Activated T-cell treated with anti-CD3 and anti-CD28 coated beads, Interleukin-2, amount 50 U/mL, for 48 hours (primary cell): ENCODE results near the gene SNX9.

Source experiments
- DNase-seq, 2 experiments: peaks; one replicate each; pipeline ENCODE4 v3.0.0-alpha.2; 2020

The SNX9 gene

GRCh38 chr6:157804448-157805327 is 18.4 kb upstream of the SNX9 start:
- DNase-seq: peak in 1 of 2 experiments; percentile 55

DNA sequence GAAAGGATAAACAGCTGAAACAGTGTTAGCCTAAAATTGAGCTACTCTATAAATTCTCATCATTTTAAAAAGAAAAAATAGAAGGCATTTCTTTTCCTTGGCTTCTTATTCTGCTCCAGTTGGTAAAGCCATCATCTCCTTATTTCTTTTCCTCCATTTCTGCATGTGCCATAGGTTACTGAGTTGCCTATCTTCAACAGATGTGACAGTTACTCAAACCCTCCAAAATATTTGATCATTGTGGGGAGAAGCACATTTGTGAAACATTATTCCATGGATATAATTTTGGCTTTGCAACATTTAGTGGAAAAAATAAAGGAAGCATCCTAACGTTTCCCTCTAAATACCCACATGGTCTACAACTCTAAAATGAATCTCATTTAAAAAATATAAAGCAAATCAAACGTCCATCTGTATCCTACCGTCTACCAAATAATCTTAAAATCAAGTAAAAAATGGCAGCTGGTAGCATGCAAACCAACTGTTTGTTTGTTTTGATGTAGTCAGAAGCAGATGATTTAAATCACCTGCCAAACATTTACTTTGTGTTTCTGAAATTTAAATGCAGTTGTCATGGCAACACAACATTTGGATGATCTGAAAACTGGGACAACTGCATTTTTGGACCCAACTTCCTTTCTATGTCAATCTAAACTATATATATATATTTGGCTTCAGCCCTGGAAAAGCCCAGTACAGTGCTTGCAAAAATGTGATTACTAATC is 16.8 kb upstream of the SNX9 start:
- DNase-seq: no peak

- no peak for DNase-seq
These were observed 16.2 kb upstream of the SNX9 start for GRCh38 chr6:157806856-157807215.

DNA sequence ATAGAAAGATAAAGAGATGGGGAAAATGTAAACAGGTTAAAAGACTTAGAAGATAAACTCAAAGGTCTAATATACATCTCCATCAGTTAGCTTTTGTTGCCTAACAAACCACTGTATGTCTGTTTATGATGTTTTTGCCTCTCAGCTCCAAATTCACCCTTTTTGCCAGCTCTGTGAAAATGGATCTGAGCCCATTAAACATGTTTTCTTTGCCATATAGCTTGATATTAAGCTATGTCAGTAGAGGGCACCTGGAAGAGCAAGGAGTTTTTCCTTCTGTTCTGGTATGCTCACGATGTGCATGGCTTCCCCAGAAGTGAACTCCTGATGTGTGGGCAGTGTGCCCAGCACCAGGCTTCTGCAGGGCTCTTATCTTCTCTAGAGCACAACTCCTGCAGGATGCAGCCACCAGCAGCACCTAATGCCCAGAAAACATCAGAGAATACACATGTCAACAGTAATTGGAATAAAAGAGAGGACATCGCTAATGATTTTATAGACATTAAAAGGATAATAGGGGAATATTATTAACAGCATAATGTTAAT is 14.6 kb upstream of the SNX9 start:
- DNase-seq: no peak

DNA sequence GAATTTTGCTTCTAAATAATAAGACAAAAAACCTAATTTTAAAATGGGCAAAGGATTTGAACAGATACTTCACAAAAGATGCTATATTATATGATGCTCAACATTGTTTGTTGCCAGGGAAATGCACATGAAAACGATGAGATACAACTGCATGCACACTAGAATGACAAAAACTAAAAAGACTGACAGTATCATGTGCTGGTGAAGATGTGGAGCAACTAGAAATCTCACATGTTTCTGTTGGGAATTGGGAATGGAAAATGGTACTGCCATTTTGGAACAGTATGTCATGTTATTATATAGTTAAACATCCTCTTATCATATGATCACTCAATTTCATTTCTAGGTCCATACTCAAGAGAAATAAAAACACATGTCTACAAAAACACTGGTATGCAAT is 13.4 kb upstream of the SNX9 start:
- no peak for DNase-seq

DNA sequence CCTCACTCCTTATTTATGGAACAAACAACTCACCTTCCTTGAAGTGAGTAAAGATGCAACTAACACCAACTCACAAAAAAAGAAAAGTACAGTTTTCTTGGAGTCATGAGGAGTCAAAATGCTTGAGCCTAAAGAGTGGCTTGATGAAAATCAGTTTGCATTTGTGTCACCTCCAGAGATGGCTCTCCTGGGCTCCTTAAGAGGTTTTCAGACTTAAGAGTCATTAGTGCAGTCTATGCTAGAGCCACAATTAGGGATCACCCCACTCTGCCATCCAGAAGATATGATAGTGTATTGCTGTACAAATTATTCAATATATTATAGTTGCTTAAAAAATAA is 11.9 kb upstream of the SNX9 start:
- DNase-seq: no peak

DNA sequence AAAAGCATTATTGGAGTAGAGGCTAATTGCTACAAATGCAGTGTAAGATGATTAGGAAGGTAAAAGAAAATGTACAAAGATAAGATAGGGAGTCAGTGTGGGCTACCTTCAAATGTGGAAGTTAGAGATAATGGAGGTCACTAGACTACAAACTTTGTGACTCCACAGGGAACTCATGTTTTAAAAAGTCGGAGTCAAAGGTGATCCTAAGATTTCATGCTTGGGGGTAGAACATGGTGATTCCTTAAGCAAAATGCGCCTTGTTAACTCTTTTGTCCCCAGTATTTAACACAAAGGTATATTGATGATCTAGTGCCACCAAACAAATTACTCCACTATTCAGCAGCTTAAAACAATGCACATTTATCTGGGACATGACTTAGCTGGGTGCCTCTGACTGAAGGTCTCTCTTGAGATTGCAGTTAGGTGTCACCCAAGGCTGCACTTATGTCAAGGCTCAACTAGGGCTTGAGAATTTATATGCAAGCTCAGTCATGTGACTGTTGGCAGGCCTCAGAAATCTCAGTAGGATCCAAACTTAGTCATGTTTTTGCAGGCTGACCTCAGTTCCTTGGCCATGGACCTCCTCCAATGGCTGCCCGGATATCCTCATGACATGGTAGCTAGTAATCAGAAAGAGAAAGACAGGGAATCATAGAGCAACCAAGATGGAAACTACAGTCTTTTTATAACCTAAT is 11.4 kb upstream of the SNX9 start:
- DNase-seq: no peak

GRCh38 chr6:157812425-157813171 is 10.4 kb upstream of the SNX9 start:
- no peak for DNase-seq

DNA sequence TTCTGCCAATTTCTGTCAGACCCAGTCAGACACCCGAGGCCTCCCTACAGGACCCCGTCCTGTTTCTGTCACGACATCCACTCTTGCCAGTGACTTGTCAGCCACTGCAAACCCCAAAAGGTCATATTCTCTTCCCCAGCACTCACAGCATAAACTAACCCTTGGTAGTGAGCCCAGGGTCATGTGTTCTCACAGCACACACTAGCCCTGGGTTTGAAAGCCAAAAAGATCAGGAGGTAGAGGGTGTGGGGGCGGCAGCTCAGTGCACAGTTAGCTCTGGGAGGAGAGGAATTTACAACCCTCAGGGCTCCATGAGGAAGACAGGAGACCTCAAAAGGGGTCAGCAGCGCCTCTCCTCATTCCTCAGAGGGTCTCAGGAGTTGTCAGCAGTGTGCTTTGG is 9.9 kb upstream of the SNX9 start:
- DNase-seq: no peak

DNA sequence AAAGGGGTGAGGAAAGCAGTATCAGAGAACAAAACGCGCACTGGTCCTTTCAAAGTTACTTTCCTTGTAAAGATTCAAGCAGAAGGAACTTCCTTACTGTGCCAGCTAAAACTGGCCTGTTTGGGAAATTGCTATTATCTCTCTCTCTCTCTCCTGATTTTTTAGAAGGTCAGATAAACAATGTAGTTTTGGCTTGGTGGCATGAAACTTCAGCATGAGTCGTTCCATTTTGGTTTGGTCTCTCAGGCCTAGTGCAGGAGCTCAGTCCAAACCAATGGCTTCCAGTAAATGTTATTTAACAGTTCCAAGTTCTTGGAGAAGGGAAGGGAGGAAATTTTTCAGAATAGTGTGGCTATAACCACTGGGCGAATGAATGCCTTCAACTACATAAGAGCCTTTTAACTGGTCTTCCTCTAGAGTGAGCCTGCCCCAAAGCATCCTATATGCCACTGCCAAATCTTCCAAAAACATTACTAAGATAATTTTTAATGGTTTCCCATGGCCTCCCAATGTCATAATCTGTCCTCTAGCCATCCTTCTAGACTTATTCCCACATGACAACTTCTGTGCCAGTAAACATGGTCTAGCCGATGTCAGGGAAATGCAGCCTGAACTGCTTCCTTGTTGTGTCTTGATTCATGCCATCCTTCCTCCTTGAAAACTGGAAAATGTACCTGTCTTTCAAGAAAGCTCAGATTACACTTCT is 9.1 kb upstream of the SNX9 start:
- no peak for DNase-seq

DNA sequence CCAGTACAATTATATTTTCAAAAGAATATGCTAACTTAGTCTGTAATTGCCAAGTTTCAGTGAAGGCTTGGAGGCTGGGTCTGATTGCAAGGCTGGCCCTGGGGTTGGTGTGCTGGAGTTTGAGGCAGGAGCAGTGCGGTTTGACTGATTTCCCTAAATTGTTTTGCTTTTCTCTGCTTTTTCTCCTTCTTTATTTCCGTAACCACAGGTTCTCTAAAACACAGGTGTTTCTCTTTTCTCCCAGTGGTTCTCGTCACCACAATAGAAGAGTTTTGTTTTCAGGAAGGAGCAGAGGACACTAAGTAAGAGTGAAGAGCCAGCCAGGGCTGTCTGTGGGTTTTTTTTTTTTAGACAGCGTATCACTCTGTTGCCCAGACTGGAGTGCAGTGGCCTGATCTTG is 8.2 kb upstream of the SNX9 start:
- no peak for DNase-seq

- no peak for DNase-seq
These were observed 1.6 kb upstream of the SNX9 start for GRCh38 chr6:157821342-157822033.

- peak; percentile 54 to 66 for DNase-seq
These were observed 623 bp upstream of the SNX9 start for GRCh38 chr6:157822245-157823000.

GRCh38 chr6:157823528-157824370 is 703 bp downstream of the SNX9 start:
- peak; percentile 85 to 86 for DNase-seq

DNA sequence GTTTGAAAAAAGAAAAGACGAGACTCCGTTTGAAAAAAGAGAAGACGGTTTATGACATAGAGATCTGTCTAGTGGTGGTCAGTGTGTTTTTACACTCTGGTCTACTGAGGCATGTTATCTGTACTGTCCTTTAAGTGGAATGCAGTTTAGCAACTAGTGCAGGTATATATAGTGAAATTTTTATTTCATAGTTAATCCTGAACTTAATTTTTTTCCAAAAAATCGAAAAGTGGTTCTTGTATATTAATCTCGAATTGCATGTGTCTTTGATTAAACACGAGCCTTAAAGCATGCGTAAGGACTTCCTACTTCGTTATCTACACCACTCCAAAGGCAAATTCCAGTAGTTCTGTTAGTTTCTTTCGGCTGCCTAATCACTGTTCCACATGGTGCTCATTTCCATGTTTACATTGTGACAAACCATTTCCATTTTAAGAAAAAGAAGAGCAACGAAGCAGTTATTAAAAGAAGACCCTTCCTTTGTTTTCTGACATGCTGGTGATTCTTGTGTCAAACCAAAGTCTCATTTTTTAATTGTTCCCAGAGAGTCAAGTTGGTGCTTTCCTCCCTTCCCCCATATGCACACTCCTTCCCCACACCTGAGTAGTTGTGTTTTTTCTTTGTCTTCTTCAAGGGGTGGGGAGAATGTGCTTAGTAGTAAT is 2.3 kb downstream of the SNX9 start:
- no peak for DNase-seq

GRCh38 chr6:157830354-157831017 is 7.4 kb downstream of the SNX9 start:
- no peak for DNase-seq

DNA sequence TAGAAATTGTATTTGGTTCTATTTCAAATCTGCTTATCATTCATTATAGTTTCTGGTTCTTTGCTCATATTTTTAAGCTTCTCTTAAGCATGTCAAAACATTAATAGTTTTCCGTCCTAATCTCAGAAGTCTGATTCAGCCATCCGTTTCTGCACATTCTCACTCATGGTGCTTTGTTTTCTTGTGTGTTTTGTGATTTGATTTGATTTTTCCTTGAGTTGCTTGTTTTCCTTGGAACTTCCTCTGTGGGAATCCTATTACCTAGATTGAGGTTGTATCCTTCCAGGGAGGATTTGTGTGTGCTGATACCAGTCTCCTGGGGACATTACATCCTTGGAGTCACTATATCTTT is 7.9 kb downstream of the SNX9 start:
- no peak for DNase-seq

- no peak for DNase-seq
These were observed 8.6 kb downstream of the SNX9 start for GRCh38 chr6:157831424-157832249.
